BE2C (cell line): ENCODE results near the gene FBXO10.
"Not testable (repeated sequence)": the region's sequence is repeated elsewhere in the genome, so short reads cannot be mapped to it uniquely, and the experiment has no call there.

Source experiments
- DNase-seq: peaks from one replicate; pipeline ENCODE4 v3.0.0-alpha.2; 2020
- H3K27me3 ChIP-seq: fragments of 250-450 bp; sonication (Bioruptor Pico); 2 replicates; pipeline ENCODE4 v1.5.1; 2020; ENCODE audit warnings: mild to moderate bottlenecking
- H3K36me3 ChIP-seq: fragments of 250-450 bp; sonication (Bioruptor Pico); 2 replicates; pipeline ENCODE4 v1.5.1; 2020; ENCODE audit warnings: mild to moderate bottlenecking
- H3K4me1 ChIP-seq: fragments of 250-450 bp; sonication (Bioruptor Pico); 2 replicates; pipeline ENCODE4 v1.5.1; 2020
- H3K4me3 ChIP-seq: 2 replicates; pipeline ENCODE4 v1.5.1; 2011; ENCODE audit warnings: low read depth, low read length
- H3K9me3 ChIP-seq: fragments of 250-450 bp; sonication (Bioruptor Pico); 2 replicates; pipeline ENCODE4 v1.5.1; 2020
- CTCF ChIP-seq: IDR thresholded peaks from 2 replicates; pipeline ENCODE4 v1.5.1; 2012; ENCODE audit warnings: mild to moderate bottlenecking, low read depth, low read length

FBXO10 gene

GRCh38 chr9:37517923-37518322, 58.3 kb downstream of the FBXO10 start:
- H3K4me3 ChIP-seq, result no peak overlapping the region
- no peaks in the 10 kb centered on the region for H3K9me3 ChIP-seq
- peaks cover 46% of the 10 kb centered on the region for H3K36me3 ChIP-seq
- TF ChIP-seq CTCF, result no peak
- no peaks in the 10 kb centered on the region for H3K4me1 ChIP-seq
- H3K27me3 ChIP-seq, result no peaks in the 10 kb centered on the region
- no peak for DNase-seq

DNA sequence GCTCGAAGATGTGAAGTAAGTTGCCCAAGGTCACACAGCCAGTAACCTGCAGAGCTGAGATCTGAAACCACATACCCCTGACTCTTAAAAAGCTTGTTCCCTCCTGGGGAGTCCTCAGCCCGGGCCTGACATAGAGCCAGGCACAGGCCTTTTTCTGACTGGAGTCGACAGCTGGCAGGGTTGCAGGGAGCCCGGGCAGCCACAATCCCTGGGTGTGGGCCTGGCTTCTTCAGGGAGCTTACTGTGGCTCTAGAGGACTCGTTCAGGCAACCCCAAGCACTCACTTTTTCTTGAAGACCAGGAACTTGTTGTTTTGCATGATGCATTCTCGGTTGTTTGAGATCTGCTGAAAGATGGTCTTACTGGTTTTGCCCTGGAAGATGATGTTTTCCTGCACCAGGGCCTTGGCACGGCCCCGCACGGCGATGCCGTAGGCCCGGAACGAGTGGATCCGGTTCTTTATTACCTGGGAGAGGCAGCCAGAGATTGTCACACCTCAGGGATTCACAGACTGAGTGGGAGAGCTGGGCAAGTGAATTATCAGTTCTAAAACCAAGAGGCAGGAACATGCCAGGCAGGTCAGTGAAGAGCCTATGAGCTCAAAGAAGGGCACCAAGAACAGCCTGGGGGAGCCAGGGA, 60.4 kb downstream of the FBXO10 start:
- Histone ChIP-seq H3K36me3 (peaks cover 42% of the 10 kb centered on the region), H3K4me1 (no peaks in the 10 kb centered on the region), H3K27me3 (no peaks in the 10 kb centered on the region), H3K4me3 (no peak overlapping the region), H3K9me3 (no peaks in the 10 kb centered on the region)
- DNase-seq, result no peak
- no peak for TF ChIP-seq CTCF

GRCh38 chr9:37514999-37515398, 61.2 kb downstream of the FBXO10 start:
- Histone ChIP-seq H3K9me3 (no peaks in the 10 kb centered on the region), H3K36me3 (peaks cover 41% of the 10 kb centered on the region), H3K4me3 (no peak overlapping the region), H3K27me3 (no peaks in the 10 kb centered on the region), H3K4me1 (no peaks in the 10 kb centered on the region)
- no peak for DNase-seq
- no peak for TF ChIP-seq CTCF

- DNase-seq, H3K27me3 ChIP-seq, H3K9me3 ChIP-seq, H3K4me1 ChIP-seq, H3K4me3 ChIP-seq: not testable (repeated sequence)
- peaks cover 44% of the 10 kb centered on the region for H3K36me3 ChIP-seq
Observed at GRCh38 chr9:37514415-37514814, 61.8 kb downstream of the FBXO10 start.

DNA sequence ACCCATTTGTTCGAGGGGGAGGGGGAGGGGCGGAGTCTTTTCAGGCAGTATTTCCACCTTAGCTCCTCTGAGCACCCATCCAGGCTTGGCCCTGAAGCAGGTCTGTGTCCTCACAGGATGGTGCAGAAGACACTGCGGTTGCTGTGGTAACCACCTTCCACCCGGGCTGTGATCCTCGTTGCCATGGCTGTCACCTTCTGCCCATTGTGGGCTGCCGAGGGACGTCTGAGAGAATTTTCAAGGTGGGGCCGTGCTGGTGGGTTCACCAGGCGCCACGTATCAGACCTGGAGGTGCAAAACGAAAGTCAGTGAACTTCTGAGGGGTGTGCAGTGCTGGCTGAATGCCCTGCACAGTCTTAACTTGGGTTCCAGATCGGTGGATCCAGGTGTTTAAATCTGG, 63.7 kb downstream of the FBXO10 start:
- H3K4me3 ChIP-seq, result no peak overlapping the region
- H3K9me3 ChIP-seq, result no peaks in the 10 kb centered on the region
- no peaks in the 10 kb centered on the region for H3K4me1 ChIP-seq
- no peaks in the 10 kb centered on the region for H3K27me3 ChIP-seq
- peaks cover 52% of the 10 kb centered on the region for H3K36me3 ChIP-seq
- TF ChIP-seq CTCF, result no peak
- DNase-seq, result no peak

GRCh38 chr9:37511016-37512010, 64.9 kb downstream of the FBXO10 start:
- no peaks in the 10 kb centered on the region for H3K9me3 ChIP-seq
- TF ChIP-seq CTCF, result peak; percentile 49
- no peaks in the 10 kb centered on the region for H3K4me1 ChIP-seq
- H3K36me3 ChIP-seq, result peaks cover 62% of the 10 kb centered on the region
- H3K4me3 ChIP-seq, result no peak overlapping the region
- peak; percentile 64 for DNase-seq
- H3K27me3 ChIP-seq, result no peaks in the 10 kb centered on the region

DNA sequence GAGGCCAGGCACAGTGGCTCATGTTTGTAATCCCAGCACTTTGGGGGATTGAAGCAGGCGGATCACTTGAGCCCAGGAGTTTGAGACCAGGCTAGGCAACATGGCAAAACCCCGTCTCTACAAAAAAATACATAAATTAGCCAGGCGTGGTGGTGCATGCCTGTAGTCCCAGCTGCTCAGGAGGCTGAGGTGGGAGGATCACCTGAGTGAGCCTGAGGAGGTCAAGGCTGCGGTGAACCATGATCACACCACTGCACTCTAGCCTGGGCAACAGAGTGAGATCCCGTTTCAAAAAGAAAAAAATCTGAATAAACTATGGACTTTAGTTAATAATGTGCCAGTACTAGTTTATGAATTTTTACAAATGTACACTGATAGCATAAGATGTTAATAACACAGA, 66.1 kb downstream of the FBXO10 start:
- peaks cover 66% of the 10 kb centered on the region for H3K36me3 ChIP-seq
- not testable (repeated sequence) for H3K27me3 ChIP-seq, DNase-seq, H3K4me3 ChIP-seq, H3K9me3 ChIP-seq, H3K4me1 ChIP-seq
